Neuronal stem cell (in vitro differentiated cells): ENCODE results near the gene GJB3.

Source experiments
- DNase-seq: peaks from one replicate; pipeline ENCODE4 v3.0.0-alpha.2; 2013; ENCODE audit warnings: low spot score
- H2AFZ ChIP-seq: one replicate; pipeline ENCODE4 v1.6.1; 2013; ENCODE audit warnings: mild to moderate bottlenecking, low read length, inconsistent platforms
- H2AK5ac ChIP-seq: 2 replicates; pipeline ENCODE4 v1.6.1; 2013; ENCODE audit warnings: low read depth, mild to moderate bottlenecking, inconsistent platforms, low read length, moderate library complexity, mixed read lengths
- H2BK120ac ChIP-seq: 2 replicates; pipeline ENCODE4 v1.6.1; 2013; ENCODE audit warnings: low read depth, mild to moderate bottlenecking, inconsistent platforms, low read length, moderate library complexity, mixed read lengths
- H2BK12ac ChIP-seq: one replicate; pipeline ENCODE4 v1.6.1; 2013; ENCODE audit warnings: low read length, inconsistent platforms
- H2BK15ac ChIP-seq: 2 replicates; pipeline ENCODE4 v1.6.1; 2013; ENCODE audit warnings: mild to moderate bottlenecking, low read length, inconsistent platforms, mixed read lengths
- H2BK5ac ChIP-seq: one replicate; pipeline ENCODE4 v1.6.1; 2013; ENCODE audit warnings: inconsistent platforms, mild to moderate bottlenecking, low read length, moderate library complexity
- H3K14ac ChIP-seq: one replicate; pipeline ENCODE4 v1.6.1; 2013; ENCODE audit warnings: low read length, inconsistent platforms
- H3K18ac ChIP-seq: 2 replicates; pipeline ENCODE4 v1.6.1; 2013; ENCODE audit warnings: low read length, inconsistent platforms
- H3K23ac ChIP-seq: 2 replicates; pipeline ENCODE4 v1.6.1; 2013; ENCODE audit warnings: low read depth, mild to moderate bottlenecking, mixed read lengths, low read length, inconsistent platforms; ENCODE audit not compliant: poor library complexity
- H3K27ac ChIP-seq: replicated peaks from 3 replicates; pipeline ENCODE4 v1.5.1; 2013; ENCODE audit warnings: low read length, inconsistent platforms
- H3K27me3 ChIP-seq, 3 experiments: 2 replicates each; pipeline ENCODE4 v1.6.1; 2013; ENCODE audit warnings: low read length in 3 of 3, mild to moderate bottlenecking in 2 of 3, inconsistent platforms in 1 of 3, low read depth in 1 of 3, mixed read lengths in 1 of 3, moderate library complexity in 1 of 3; ENCODE audit not compliant: control insufficient read depth in 3 of 3, insufficient read depth in 3 of 3
- H3K36me3 ChIP-seq, 2 donors: replicated peaks in 1 of 2; 2 replicates each; pipeline ENCODE4 v1.6.1; 2013; ENCODE audit warnings: low read length in 2 of 2; ENCODE audit not compliant: control insufficient read depth in 2 of 2, insufficient read depth in 2 of 2
- H3K4ac ChIP-seq: 2 replicates; pipeline ENCODE4 v1.6.1; 2013; ENCODE audit warnings: inconsistent platforms, mild to moderate bottlenecking, low read length, moderate library complexity
- H3K4me1 ChIP-seq, 2 donors: 1 replicate in 1 of 2; 2 replicates in 1 of 2; pipeline ENCODE4 v1.6.1; 2013; ENCODE audit warnings: low read length in 2 of 2, low read depth in 1 of 2; ENCODE audit not compliant: control insufficient read depth in 2 of 2, insufficient read depth in 1 of 2
- H3K4me2 ChIP-seq: one replicate; pipeline ENCODE4 v1.6.1; 2013; ENCODE audit warnings: mild to moderate bottlenecking, low read length, inconsistent platforms; ENCODE audit not compliant: insufficient read depth, poor library complexity, severe bottlenecking
- H3K4me3 ChIP-seq, 2 donors: 2 replicates each; pipeline ENCODE4 v1.5.1; 2013; ENCODE audit warnings: low read length in 2 of 2, mild to moderate bottlenecking in 2 of 2, inconsistent platforms in 1 of 2, moderate library complexity in 1 of 2
- H3K79me1 ChIP-seq: one replicate; pipeline ENCODE4 v1.6.1; 2013; ENCODE audit warnings: low read depth, mild to moderate bottlenecking, inconsistent platforms, low read length, moderate library complexity
- H3K9ac ChIP-seq: one replicate; pipeline ENCODE4 v1.6.1; 2013; ENCODE audit warnings: mild to moderate bottlenecking, low read depth, low read length, inconsistent platforms; ENCODE audit not compliant: poor library complexity
- H3K9me3 ChIP-seq, 2 donors: replicated peaks in 1 of 2; 2 replicates each; pipeline versions ENCODE3 to v1.6.1; 2013; ENCODE audit warnings: low read length in 2 of 2, mild to moderate bottlenecking in 2 of 2, inconsistent platforms in 1 of 2, low read depth in 1 of 2, mixed read lengths in 1 of 2, moderate library complexity in 1 of 2; ENCODE audit not compliant: control insufficient read depth in 2 of 2, insufficient read depth in 1 of 2
- H4K8ac ChIP-seq: one replicate; pipeline ENCODE4 v1.6.1; 2013; ENCODE audit warnings: low read depth, mild to moderate bottlenecking, inconsistent platforms, low read length, moderate library complexity
- H4K91ac ChIP-seq: one replicate; pipeline ENCODE4 v1.6.1; 2013; ENCODE audit warnings: low read length, low read depth, mild to moderate bottlenecking, inconsistent platforms; ENCODE audit not compliant: poor library complexity
- WGBS, 2 donors: extraction: QIAGEN DNeasy Blood & Tissue Kit; methylation state at CpG; one replicate each; pipeline ENCODE4 v1.1.7; 2013; ENCODE audit warnings: missing lambda C conversion rate in 2 of 2, mixed read lengths in 1 of 2; ENCODE audit not compliant: insufficient read length in 2 of 2, insufficient replicate concordance in 1 of 2; ENCODE audit errors: extremely low coverage in 2 of 2; 5-methylcytosine and 5-hydroxymethylcytosine counted together

Gene GJB3

DNA sequence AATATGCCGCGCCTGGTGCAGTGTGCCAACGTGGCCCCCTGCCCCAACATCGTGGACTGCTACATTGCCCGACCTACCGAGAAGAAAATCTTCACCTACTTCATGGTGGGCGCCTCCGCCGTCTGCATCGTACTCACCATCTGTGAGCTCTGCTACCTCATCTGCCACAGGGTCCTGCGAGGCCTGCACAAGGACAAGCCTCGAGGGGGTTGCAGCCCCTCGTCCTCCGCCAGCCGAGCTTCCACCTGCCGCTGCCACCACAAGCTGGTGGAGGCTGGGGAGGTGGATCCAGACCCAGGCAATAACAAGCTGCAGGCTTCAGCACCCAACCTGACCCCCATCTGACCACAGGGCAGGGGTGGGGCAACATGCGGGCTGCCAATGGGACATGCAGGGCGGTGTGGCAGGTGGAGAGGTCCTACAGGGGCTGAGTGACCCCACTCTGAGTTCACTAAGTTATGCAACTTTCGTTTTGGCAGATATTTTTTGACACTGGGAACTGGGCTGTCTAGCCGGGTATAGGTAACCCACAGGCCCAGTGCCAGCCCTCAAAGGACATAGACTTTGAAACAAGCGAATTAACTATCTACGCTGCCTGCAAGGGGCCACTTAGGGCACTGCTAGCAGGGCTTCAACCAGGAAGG lies 4.3 kb downstream of the GJB3 start:
- Histone ChIP-seq H3K4me2 (no peak overlapping the region), H2AK5ac (no peak overlapping the region), H2BK15ac (no peak overlapping the region), H2AFZ (no peak overlapping the region), H3K27ac (no peak overlapping the region), H3K18ac (no peak overlapping the region), H3K27me3 (peaks cover 11 to 34% (median 27%) of the 10 kb centered on the region in 3 experiments), H4K8ac (no peak overlapping the region), H3K9me3 (peaks cover 2 to 5% of the 10 kb centered on the region in 2 donors), H3K9ac (peak overlapping the region; percentile 24), H4K91ac (no peak overlapping the region), H2BK120ac (no peak overlapping the region), H3K4ac (no peak overlapping the region), H2BK12ac (no peak overlapping the region), H3K79me1 (no peaks in the 10 kb centered on the region), H3K4me3 (no peak overlapping the region), H3K23ac (peak overlapping the region; percentile 39), H3K4me1 (peaks cover 0 to 6% of the 10 kb centered on the region in 2 donors), H2BK5ac (no peak overlapping the region), H3K14ac (no peak overlapping the region), H3K36me3 (no peaks in the 10 kb centered on the region)
- no CpG with 5 or more reads among the region's 22 CpGs for WGBS, 2 donors
- no peak for DNase-seq

DNA sequence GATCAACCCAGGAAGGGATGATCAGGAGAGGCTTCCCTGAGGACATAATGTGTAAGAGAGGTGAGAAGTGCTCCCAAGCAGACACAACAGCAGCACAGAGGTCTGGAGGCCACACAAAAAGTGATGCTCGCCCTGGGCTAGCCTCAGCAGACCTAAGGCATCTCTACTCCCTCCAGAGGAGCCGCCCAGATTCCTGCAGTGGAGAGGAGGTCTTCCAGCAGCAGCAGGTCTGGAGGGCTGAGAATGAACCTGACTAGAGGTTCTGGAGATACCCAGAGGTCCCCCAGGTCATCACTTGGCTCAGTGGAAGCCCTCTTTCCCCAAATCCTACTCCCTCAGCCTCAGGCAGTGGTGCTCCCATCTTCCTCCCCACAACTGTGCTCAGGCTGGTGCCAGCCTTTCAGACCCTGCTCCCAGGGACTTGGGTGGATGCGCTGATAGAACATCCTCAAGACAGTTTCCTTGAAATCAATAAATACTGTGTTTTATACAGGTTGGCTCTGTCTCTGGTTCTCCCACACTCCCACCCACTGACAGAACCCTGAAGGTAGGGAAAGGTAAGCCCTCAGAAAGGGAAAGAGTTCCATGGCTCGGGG lies 5.0 kb downstream of the GJB3 start:
- Histone ChIP-seq H3K9ac (no peak overlapping the region), H3K9me3 (peaks cover 2 to 5% of the 10 kb centered on the region in 2 donors), H3K27ac (no peak overlapping the region), H3K23ac (no peak overlapping the region), H3K36me3 (no peaks in the 10 kb centered on the region), H3K27me3 (peaks cover 11 to 28% (median 20%) of the 10 kb centered on the region in 3 experiments), H2BK15ac (no peak overlapping the region), H2BK5ac (no peak overlapping the region), H3K18ac (no peak overlapping the region), H2BK120ac (no peak overlapping the region), H2AFZ (no peak overlapping the region), H4K91ac (no peak overlapping the region), H3K4ac (no peak overlapping the region), H3K4me1 (peaks cover 0 to 6% of the 10 kb centered on the region in 2 donors), H4K8ac (no peak overlapping the region), H3K4me3 (no peak overlapping the region), H2AK5ac (no peak overlapping the region), H3K14ac (no peak overlapping the region), H2BK12ac (no peak overlapping the region), H3K79me1 (no peaks in the 10 kb centered on the region), H3K4me2 (no peak overlapping the region)
- no peak for DNase-seq
- no CpG with 5 or more reads among the region's 4 CpGs for WGBS, 2 donors

DNA sequence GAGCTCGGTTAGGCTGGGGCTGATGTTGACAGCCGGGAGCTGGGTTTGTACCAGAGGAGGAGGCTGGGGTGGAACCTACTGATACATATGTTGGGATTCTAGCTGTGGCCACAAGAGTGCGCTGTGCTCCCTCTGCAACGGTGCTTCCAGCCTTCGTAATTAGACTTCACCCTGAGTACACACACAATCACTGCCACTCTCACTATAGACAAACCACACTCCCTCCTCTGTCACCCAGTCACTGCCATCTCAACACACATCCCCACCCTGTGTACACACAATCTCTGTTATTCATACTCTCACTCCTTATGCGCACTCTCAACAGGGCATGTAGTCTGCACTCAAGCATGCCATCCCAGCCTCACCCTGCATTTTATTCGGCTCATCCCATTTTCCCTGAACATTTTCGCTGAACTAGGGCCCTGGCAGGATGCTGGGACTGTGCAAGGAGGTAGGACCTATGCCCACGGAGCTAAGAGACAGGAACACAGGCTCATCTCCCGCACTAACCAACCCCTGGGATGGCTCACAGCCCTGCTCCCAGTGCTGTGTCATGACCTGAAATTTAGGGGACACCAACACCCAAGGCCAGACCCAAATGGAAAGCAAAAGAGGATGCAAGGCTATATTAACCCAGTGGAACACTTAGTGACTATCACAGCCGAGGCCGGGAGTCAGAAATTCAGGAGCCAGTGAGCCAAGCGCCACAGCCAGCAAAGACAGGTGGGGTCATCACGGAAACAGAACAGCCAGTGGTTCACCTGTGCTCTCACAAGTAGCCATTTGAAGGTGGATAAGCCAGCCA lies 5.7 kb downstream of the GJB3 start:
- no peak overlapping the region for H2BK120ac ChIP-seq
- no peak overlapping the region for H2AK5ac ChIP-seq
- no peak overlapping the region for H3K4me3 ChIP-seq
- no peak overlapping the region for H3K9ac ChIP-seq
- H3K23ac ChIP-seq = peak overlapping the region; percentile 14
- no peak overlapping the region for H3K27ac ChIP-seq
- no CpG with 5 or more reads among the region's 14 CpGs for WGBS, 2 donors
- no peak overlapping the region for H4K91ac ChIP-seq
- peak overlapping the region; percentile 1 for H2AFZ ChIP-seq
- H3K79me1 ChIP-seq = no peaks in the 10 kb centered on the region
- H4K8ac ChIP-seq = no peak overlapping the region
- DNase-seq = peak; percentile 51
- H2BK5ac ChIP-seq = no peak overlapping the region
- peaks cover 4 to 22% (median 13%) of the 10 kb centered on the region in 3 experiments for H3K27me3 ChIP-seq
- peaks cover 0 to 3% of the 10 kb centered on the region in 2 donors for H3K4me1 ChIP-seq
- H2BK15ac ChIP-seq = no peak overlapping the region
- peak overlapping the region; percentile 11 for H3K14ac ChIP-seq
- H2BK12ac ChIP-seq = no peak overlapping the region
- no peaks in the 10 kb centered on the region for H3K36me3 ChIP-seq
- no peak overlapping the region for H3K4ac ChIP-seq
- no peak overlapping the region for H3K18ac ChIP-seq
- peaks cover 2 to 5% of the 10 kb centered on the region in 2 donors for H3K9me3 ChIP-seq
- no peak overlapping the region for H3K4me2 ChIP-seq
